CD4-positive, alpha-beta memory T cell (primary cell): Measurements from ENCODE around the gene GRIK4. TPM values are rescaled to one million over a fixed set of nuclear protein-coding genes. Genes with fewer than 3 reads are reported as not detected.

Experiments
- CTCF ChIA-PET: fragments of 350-600 bp; sonication (Branson Sonifier 250); formaldehyde crosslinking; loops from one replicate; lab custom pipeline; 2021; ENCODE audit warnings: inconsistent platforms; ENCODE audit not compliant: partially characterized antibody; lab: Charles Lee
- POLR2A ChIA-PET: fragments of 350-600 bp; sonication (Branson Sonifier 250); formaldehyde crosslinking; loops from one replicate; lab custom pipeline; 2021; ENCODE audit not compliant: partially characterized antibody; lab: Charles Lee
- DNase-seq, 5 donors: peaks; one replicate each; pipeline versions ENCODE4 v3.0.0 to v3.0.0-alpha.2; 2020 to 2022; ENCODE audit warnings: mixed read lengths in 1 of 5
- H3K27ac ChIP-seq: one replicate; pipeline ENCODE4 v1.7.0; 2013; ENCODE audit warnings: low read depth, low read length
- H3K27me3 ChIP-seq: 2 replicates; pipeline ENCODE4 v1.7.0; 2013; ENCODE audit warnings: mild to moderate bottlenecking, low read length, moderate library complexity; ENCODE audit not compliant: insufficient read depth
- H3K36me3 ChIP-seq: 2 replicates; pipeline ENCODE4 v1.7.0; 2013; ENCODE audit warnings: mild to moderate bottlenecking, low read length, moderate library complexity; ENCODE audit not compliant: insufficient read depth
- H3K4me1 ChIP-seq: 2 replicates; pipeline ENCODE4 v1.7.0; 2013; ENCODE audit warnings: mild to moderate bottlenecking, low read length, moderate library complexity; ENCODE audit not compliant: insufficient read depth
- H3K4me3 ChIP-seq, 2 donors: one replicate each; pipeline ENCODE4 v1.7.0; 2013; ENCODE audit warnings: low read length in 2 of 2, mild to moderate bottlenecking in 1 of 2
- H3K9me3 ChIP-seq, 2 donors: one replicate each; pipeline ENCODE4 v1.7.0; 2013; ENCODE audit warnings: low read length in 2 of 2, control low read depth in 1 of 2; ENCODE audit not compliant: control insufficient read depth in 1 of 2
- H3K27ac Mint-ChIP-seq, 7 donors: one replicate each; pipeline ENCODE4 v1.8.0; 2020 to 2021; ENCODE audit warnings: mixed read lengths in 7 of 7, mild to moderate bottlenecking in 6 of 7, inconsistent platforms in 3 of 7, moderate library complexity in 3 of 7
- H3K27me3 Mint-ChIP-seq, 2 donors: one replicate each; pipeline ENCODE4 v1.8.0; 2020 to 2021; ENCODE audit warnings: mixed read lengths in 2 of 2
- H3K36me3 Mint-ChIP-seq, 2 donors: one replicate each; pipeline ENCODE4 v1.8.0; 2020 to 2021; ENCODE audit warnings: mixed read lengths in 2 of 2, inconsistent platforms in 1 of 2, mild to moderate bottlenecking in 1 of 2
- H3K4me1 Mint-ChIP-seq, 4 donors: one replicate each; pipeline ENCODE4 v1.8.0; 2020 to 2021; ENCODE audit warnings: mixed read lengths in 4 of 4, mild to moderate bottlenecking in 1 of 4
- H3K4me3 Mint-ChIP-seq, 8 donors: one replicate each; pipeline ENCODE4 v1.8.0; 2020 to 2021; ENCODE audit warnings: mixed read lengths in 8 of 8, mild to moderate bottlenecking in 7 of 8, moderate library complexity in 6 of 8, inconsistent platforms in 3 of 8
- H3K9me3 Mint-ChIP-seq, 8 donors: one replicate each; pipeline ENCODE4 v1.8.0; 2020 to 2021; ENCODE audit warnings: mixed read lengths in 8 of 8, mild to moderate bottlenecking in 5 of 8, inconsistent platforms in 3 of 8, moderate library complexity in 1 of 8
- intact Hi-C: fragments of 100-400 bp; cut with micrococcal nuclease; formaldehyde crosslinking; loops from one replicate; pipeline ENCODE4 v1.15.1; 2023
- polyA plus RNA-seq, 2 donors: library from polyadenylated mRNA; unstranded; fragments of 300-500 nt; fragmentation: Illumina TruSeq; gene quantifications; one replicate each; pipeline ENCODE4 v1.2.3, GENCODE V29; 2021
- total RNA-seq, 2 experiments: library from RNA; stranded (reverse); gene quantifications; one replicate each; pipeline ENCODE4 v1.2.3, GENCODE V29; 2021

Gene GRIK4
- total and polyA plus RNA-seq, 4 experiments from 2014 or later = 0.06 TPM; not detected in 3

GRCh38 chr11:120801801-120802689, 290.5 kb downstream of the GRIK4 start:
- H3K27me3 ChIP-seq = no peaks in the 10 kb centered on the region
- POLR2A ChIA-PET = no interaction called here
- no peaks in the 10 kb centered on the region for H3K9me3 Mint-ChIP-seq
- no peak overlapping the region for H3K4me3 Mint-ChIP-seq
- intact Hi-C loops = no loop called here
- CTCF ChIA-PET = interaction anchor here (0.7 to 2.2 kb wide), 10 partner anchors 9 to 470 kb away, joined by 3 to 6 read pairs (median 4); no protein-coding TSS in a partner anchor
- no peak overlapping the region for H3K27ac Mint-ChIP-seq
- H3K36me3 Mint-ChIP-seq = no peaks in the 10 kb centered on the region
- H3K4me1 ChIP-seq = no peaks in the 10 kb centered on the region
- no peaks in the 10 kb centered on the region for H3K36me3 ChIP-seq
- peak in 4 of 5 donors; percentile 6 to 19 (median 12) for DNase-seq
- H3K4me1 Mint-ChIP-seq = peaks cover 0 to 1% (median 0%) of the 10 kb centered on the region in 4 donors
- H3K27me3 Mint-ChIP-seq = peaks cover 7% of the 10 kb centered on the region in 2 donors
- H3K4me3 ChIP-seq = no peak overlapping the region
- no peaks in the 10 kb centered on the region for H3K9me3 ChIP-seq
- H3K27ac ChIP-seq = no peak overlapping the region

GRCh38 chr11:120805960-120806555, 294.5 kb downstream of the GRIK4 start:
- Mint-ChIP-seq H3K4me1 (peaks cover 0 to 1% (median 0%) of the 10 kb centered on the region in 4 donors), H3K9me3 (no peaks in the 10 kb centered on the region), H3K27ac (no peak overlapping the region), H3K36me3 (no peaks in the 10 kb centered on the region), H3K4me3 (no peak overlapping the region), H3K27me3 (peaks cover 8 to 15% of the 10 kb centered on the region in 2 donors)
- Histone ChIP-seq H3K4me1 (no peaks in the 10 kb centered on the region), H3K36me3 (no peaks in the 10 kb centered on the region), H3K4me3 (no peak overlapping the region), H3K27ac (no peak overlapping the region), H3K27me3 (no peaks in the 10 kb centered on the region), H3K9me3 (no peaks in the 10 kb centered on the region)
- ChIA-PET POLR2A (no interaction called here), CTCF (no interaction called here)
- intact Hi-C loops = no loop called here
- no peak for DNase-seq

GRCh38 chr11:120807414-120808150, 296.0 kb downstream of the GRIK4 start:
- H3K27ac Mint-ChIP-seq = no peak overlapping the region
- H3K4me3 ChIP-seq = no peak overlapping the region
- DNase-seq = no peak
- intact Hi-C loops = no loop called here
- no peaks in the 10 kb centered on the region for H3K9me3 ChIP-seq
- H3K4me1 ChIP-seq = no peaks in the 10 kb centered on the region
- no peaks in the 10 kb centered on the region for H3K4me1 Mint-ChIP-seq
- no peak overlapping the region for H3K4me3 Mint-ChIP-seq
- no peaks in the 10 kb centered on the region for H3K27me3 ChIP-seq
- no peaks in the 10 kb centered on the region for H3K36me3 Mint-ChIP-seq
- H3K36me3 ChIP-seq = no peaks in the 10 kb centered on the region
- H3K27ac ChIP-seq = no peak overlapping the region
- no peaks in the 10 kb centered on the region for H3K9me3 Mint-ChIP-seq
- CTCF ChIA-PET = no interaction called here
- peaks cover 6 to 10% of the 10 kb centered on the region in 2 donors for H3K27me3 Mint-ChIP-seq
- POLR2A ChIA-PET = no interaction called here

GRCh38 chr11:120808616-120809050, 297.1 kb downstream of the GRIK4 start:
- Histone ChIP-seq H3K4me3 (no peak overlapping the region), H3K9me3 (no peaks in the 10 kb centered on the region), H3K27me3 (no peaks in the 10 kb centered on the region), H3K36me3 (no peaks in the 10 kb centered on the region), H3K27ac (no peak overlapping the region), H3K4me1 (no peaks in the 10 kb centered on the region)
- peaks cover 10 to 12% of the 10 kb centered on the region in 2 donors for H3K27me3 Mint-ChIP-seq
- ChIA-PET POLR2A (no interaction called here), CTCF (no interaction called here)
- no peak for DNase-seq
- H3K9me3 Mint-ChIP-seq = no peaks in the 10 kb centered on the region
- H3K4me1 Mint-ChIP-seq = no peaks in the 10 kb centered on the region
- no peaks in the 10 kb centered on the region for H3K36me3 Mint-ChIP-seq
- H3K4me3 Mint-ChIP-seq = no peak overlapping the region
- no peak overlapping the region for H3K27ac Mint-ChIP-seq
- intact Hi-C loops = no loop called here

GRCh38 chr11:120810251-120810650, 298.7 kb downstream of the GRIK4 start:
- Histone ChIP-seq H3K27ac (no peak overlapping the region), H3K27me3 (no peaks in the 10 kb centered on the region), H3K4me1 (no peaks in the 10 kb centered on the region), H3K9me3 (no peaks in the 10 kb centered on the region), H3K36me3 (no peaks in the 10 kb centered on the region), H3K4me3 (no peak overlapping the region)
- intact Hi-C loops = no loop called here
- Mint-ChIP-seq H3K4me3 (no peak overlapping the region), H3K36me3 (no peaks in the 10 kb centered on the region), H3K4me1 (no peaks in the 10 kb centered on the region), H3K27ac (no peak overlapping the region), H3K27me3 (peaks cover 10 to 14% of the 10 kb centered on the region in 2 donors), H3K9me3 (no peaks in the 10 kb centered on the region)
- DNase-seq = no peak
- CTCF ChIA-PET = interaction anchor here (1.4 kb wide), 1 partner anchor 8 kb away, joined by 5 read pairs; no protein-coding TSS in a partner anchor
- POLR2A ChIA-PET = no interaction called here

- Histone ChIP-seq H3K9me3 (no peaks in the 10 kb centered on the region), H3K27me3 (no peaks in the 10 kb centered on the region), H3K36me3 (no peaks in the 10 kb centered on the region), H3K4me1 (no peaks in the 10 kb centered on the region), H3K4me3 (no peak overlapping the region), H3K27ac (no peak overlapping the region)
- H3K27me3 Mint-ChIP-seq = peaks cover 13 to 17% of the 10 kb centered on the region in 2 donors
- intact Hi-C loops = no loop called here
- H3K36me3 Mint-ChIP-seq = no peaks in the 10 kb centered on the region
- no peaks in the 10 kb centered on the region for H3K4me1 Mint-ChIP-seq
- H3K4me3 Mint-ChIP-seq = no peak overlapping the region
- no peak for DNase-seq
- CTCF ChIA-PET = interaction anchor here (1.4 kb wide), 1 partner anchor 9 kb away, joined by 5 read pairs; no protein-coding TSS in a partner anchor
- H3K27ac Mint-ChIP-seq = no peak overlapping the region
- POLR2A ChIA-PET = no interaction called here
- no peaks in the 10 kb centered on the region for H3K9me3 Mint-ChIP-seq
These were observed 299.7 kb downstream of the GRIK4 start for GRCh38 chr11:120811199-120811598.

- Histone ChIP-seq H3K27me3 (no peaks in the 10 kb centered on the region), H3K4me1 (no peaks in the 10 kb centered on the region), H3K9me3 (no peaks in the 10 kb centered on the region), H3K36me3 (no peaks in the 10 kb centered on the region), H3K27ac (no peak overlapping the region), H3K4me3 (no peak overlapping the region)
- ChIA-PET CTCF (no interaction called here), POLR2A (no interaction called here)
- Mint-ChIP-seq H3K27ac (no peak overlapping the region), H3K27me3 (peaks cover 15 to 16% of the 10 kb centered on the region in 2 donors), H3K9me3 (no peaks in the 10 kb centered on the region), H3K4me3 (no peak overlapping the region), H3K36me3 (no peaks in the 10 kb centered on the region), H3K4me1 (no peaks in the 10 kb centered on the region)
- DNase-seq = no peak
- intact Hi-C loops = no loop called here
These were observed 300.2 kb downstream of the GRIK4 start for GRCh38 chr11:120811731-120812130.
